Type B pancreatic cell (in vitro differentiated cells): Measurements from ENCODE around the gene PWP1. TPM values are rescaled to one million over a fixed set of nuclear protein-coding genes. Genes with fewer than 3 reads are reported as not detected.

Source experiments
- DNase-seq: peaks from one replicate; pipeline ENCODE4 v3.0.0; 2021; ENCODE audit warnings: mixed read lengths; ENCODE audit not compliant: unreplicated experiment; ENCODE audit errors: extremely low spot score
- H3K27ac Mint-ChIP-seq: 2 replicates; pipeline ENCODE4 v1.8.0; 2021; ENCODE audit warnings: mild to moderate bottlenecking, mixed read lengths
- H3K27me3 Mint-ChIP-seq: 2 replicates; pipeline ENCODE4 v1.8.0; 2021; ENCODE audit warnings: mixed read lengths
- H3K36me3 Mint-ChIP-seq: 2 replicates; pipeline ENCODE4 v1.8.0; 2021; ENCODE audit warnings: mixed read lengths
- H3K4me1 Mint-ChIP-seq: one replicate; pipeline ENCODE4 v1.8.0; 2021; ENCODE audit warnings: mixed read lengths; ENCODE audit not compliant: unreplicated experiment
- H3K4me3 Mint-ChIP-seq: 2 replicates; pipeline ENCODE4 v1.8.0; 2021; ENCODE audit warnings: mild to moderate bottlenecking, mixed read lengths
- H3K9me3 Mint-ChIP-seq: 2 replicates; pipeline ENCODE4 v1.8.0; 2021; ENCODE audit warnings: mixed read lengths
- total RNA-seq: library from RNA; stranded (reverse); gene quantifications from 2 replicates; pipeline ENCODE4 v1.2.1, GENCODE V29; 2021; ENCODE audit warnings: low replicate concordance
- TF ChIP-seq, protein P1 (sequence below): fragments of 200-600 bp; sonication (generic); conservative IDR thresholded peaks from 2 replicates; pipeline ENCODE4 v1.5.0; 2021; ENCODE audit warnings: antibody characterized with exemption, mild to moderate bottlenecking

PWP1 gene
- total RNA-seq, 1 donor from 2014 or later, result 33.5 TPM

- DNase-seq, result no peak
- no peak overlapping the region for H3K27ac Mint-ChIP-seq
- no peaks in the 10 kb centered on the region for H3K36me3 Mint-ChIP-seq
- H3K4me3 Mint-ChIP-seq, result no peak overlapping the region
- TF ChIP-seq, protein P1, sequence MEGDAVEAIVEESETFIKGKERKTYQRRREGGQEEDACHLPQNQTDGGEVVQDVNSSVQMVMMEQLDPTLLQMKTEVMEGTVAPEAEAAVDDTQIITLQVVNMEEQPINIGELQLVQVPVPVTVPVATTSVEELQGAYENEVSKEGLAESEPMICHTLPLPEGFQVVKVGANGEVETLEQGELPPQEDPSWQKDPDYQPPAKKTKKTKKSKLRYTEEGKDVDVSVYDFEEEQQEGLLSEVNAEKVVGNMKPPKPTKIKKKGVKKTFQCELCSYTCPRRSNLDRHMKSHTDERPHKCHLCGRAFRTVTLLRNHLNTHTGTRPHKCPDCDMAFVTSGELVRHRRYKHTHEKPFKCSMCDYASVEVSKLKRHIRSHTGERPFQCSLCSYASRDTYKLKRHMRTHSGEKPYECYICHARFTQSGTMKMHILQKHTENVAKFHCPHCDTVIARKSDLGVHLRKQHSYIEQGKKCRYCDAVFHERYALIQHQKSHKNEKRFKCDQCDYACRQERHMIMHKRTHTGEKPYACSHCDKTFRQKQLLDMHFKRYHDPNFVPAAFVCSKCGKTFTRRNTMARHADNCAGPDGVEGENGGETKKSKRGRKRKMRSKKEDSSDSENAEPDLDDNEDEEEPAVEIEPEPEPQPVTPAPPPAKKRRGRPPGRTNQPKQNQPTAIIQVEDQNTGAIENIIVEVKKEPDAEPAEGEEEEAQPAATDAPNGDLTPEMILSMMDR, result no peak
- H3K4me1 Mint-ChIP-seq, result no peaks in the 10 kb centered on the region
- H3K9me3 Mint-ChIP-seq, result no peaks in the 10 kb centered on the region
- H3K27me3 Mint-ChIP-seq, result peaks cover 48% of the 10 kb centered on the region
These were observed 17.1 kb upstream of the PWP1 start for GRCh38 chr12:107668320-107669098.

DNA sequence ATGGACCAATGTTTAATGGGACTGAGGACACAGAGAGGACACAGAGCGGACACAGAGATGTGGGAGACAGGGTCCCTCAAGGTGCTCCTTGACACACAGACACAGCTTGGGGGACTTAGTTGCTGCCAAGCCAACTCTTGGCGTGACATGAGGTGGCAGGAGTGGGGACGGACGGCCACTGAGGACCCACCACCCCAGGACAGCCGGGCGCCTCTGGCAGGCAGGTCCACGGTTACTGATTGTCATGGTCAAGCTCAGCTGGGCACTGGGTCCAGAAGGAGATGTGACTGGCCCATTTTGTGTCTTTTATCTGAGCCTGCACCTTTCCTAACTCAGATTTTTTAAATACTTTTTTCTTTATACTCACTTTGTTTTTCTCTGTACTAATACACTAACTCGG is 15.7 kb upstream of the PWP1 start:
- TF ChIP-seq, protein P1, result no peak
- DNase-seq, result no peak
- no peak overlapping the region for H3K27ac Mint-ChIP-seq
- no peaks in the 10 kb centered on the region for H3K4me1 Mint-ChIP-seq
- H3K36me3 Mint-ChIP-seq, result no peaks in the 10 kb centered on the region
- H3K9me3 Mint-ChIP-seq, result no peaks in the 10 kb centered on the region
- H3K27me3 Mint-ChIP-seq, result peaks cover 48% of the 10 kb centered on the region
- H3K4me3 Mint-ChIP-seq, result no peak overlapping the region

GRCh38 chr12:107670999-107671643 is 14.5 kb upstream of the PWP1 start:
- Mint-ChIP-seq H3K4me3 (no peak overlapping the region), H3K27me3 (peaks cover 42% of the 10 kb centered on the region), H3K27ac (no peak overlapping the region), H3K9me3 (no peaks in the 10 kb centered on the region), H3K36me3 (no peaks in the 10 kb centered on the region), H3K4me1 (no peaks in the 10 kb centered on the region)
- TF ChIP-seq, protein P1, result peak; percentile 74
- DNase-seq, result no peak

DNA sequence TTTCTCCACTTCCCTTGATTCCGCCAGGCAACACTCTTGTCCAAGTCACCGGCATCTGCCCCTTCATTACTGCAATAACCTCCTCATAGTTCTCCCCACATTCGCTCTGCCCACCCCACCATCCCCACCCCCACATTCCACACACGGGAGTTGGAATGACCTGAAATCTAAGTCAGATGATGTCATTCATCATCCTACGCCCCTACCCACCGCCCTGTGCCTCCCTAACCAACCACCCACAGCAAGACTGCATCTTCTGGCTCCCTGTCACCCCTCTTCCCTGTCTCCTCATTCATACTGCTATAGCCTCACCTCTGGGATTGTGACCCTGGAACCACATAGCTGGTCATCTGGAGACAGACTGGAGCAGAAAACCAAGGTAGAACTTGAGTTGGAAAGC is 7.9 kb upstream of the PWP1 start:
- Mint-ChIP-seq H3K36me3 (no peaks in the 10 kb centered on the region), H3K27ac (no peak overlapping the region), H3K27me3 (peaks cover 42% of the 10 kb centered on the region), H3K4me1 (no peaks in the 10 kb centered on the region), H3K4me3 (no peak overlapping the region), H3K9me3 (no peaks in the 10 kb centered on the region)
- TF ChIP-seq, protein P1, result no peak
- DNase-seq, result no peak

- no peak overlapping the region for H3K4me3 Mint-ChIP-seq
- H3K36me3 Mint-ChIP-seq, result no peaks in the 10 kb centered on the region
- H3K27ac Mint-ChIP-seq, result no peak overlapping the region
- H3K9me3 Mint-ChIP-seq, result no peaks in the 10 kb centered on the region
- no peak for DNase-seq
- TF ChIP-seq, protein P1, result no peak
- peaks cover 37% of the 10 kb centered on the region for H3K27me3 Mint-ChIP-seq
- no peaks in the 10 kb centered on the region for H3K4me1 Mint-ChIP-seq
These were observed 6.3 kb upstream of the PWP1 start for GRCh38 chr12:107679336-107679735.
